ENCODE data around the gene NFE2L2. TPM values are rescaled to one million over a fixed set of nuclear protein-coding genes. Genes with fewer than 3 reads are reported as not detected.

Gene NFE2L2
- polyA plus RNA-seq, 4 donors: 56.7 to 94.2 (median 75.2) TPM

GRCh38 chr2:177284531-177284930 is 20.0 kb upstream of the NFE2L2 start:
- H3K27me3 ChIP-seq (ENCODE audit: control insufficient read depth in 3 of 3, insufficient read depth in 3 of 3, low read length in 3 of 3): no peaks in the 10 kb centered on the region
- FAIRE-seq (no peak), DNase-seq (no peak)
- no peak overlapping the region for H3K27ac ChIP-seq (ENCODE audit: low read depth in 1 of 3, low read length in 2 of 3)
- H3K9me3 ChIP-seq (ENCODE audit: control insufficient read depth in 2 of 2, insufficient read depth in 1 of 2, low read depth in 1 of 2, low read length in 1 of 2): no peaks in the 10 kb centered on the region
- 94 to 95% (median 95%) methylated on average over 3 of the region's 3 CpGs for WGBS, 3 donors
- H3K36me3 ChIP-seq (ENCODE audit: control insufficient read depth in 3 of 3, insufficient read depth in 2 of 3, low read depth in 1 of 3, low read length in 3 of 3): no peaks in the 10 kb centered on the region
- peaks cover 0 to 6% (median 3%) of the 10 kb centered on the region in 3 donors for H3K4me1 ChIP-seq (ENCODE audit: control insufficient read depth in 3 of 3, insufficient read depth in 2 of 3, low read depth in 1 of 3, low read length in 2 of 3)
- no peak overlapping the region for H3K4me3 ChIP-seq (ENCODE audit: low read depth in 1 of 3, low read length in 3 of 3)

GRCh38 chr2:177283906-177284305 is 19.4 kb upstream of the NFE2L2 start:
- Histone ChIP-seq H3K4me3 (ENCODE audit: low read depth in 1 of 3, low read length in 3 of 3) (no peak overlapping the region), H3K27me3 (ENCODE audit: control insufficient read depth in 3 of 3, insufficient read depth in 3 of 3, low read length in 3 of 3) (no peaks in the 10 kb centered on the region), H3K36me3 (ENCODE audit: control insufficient read depth in 3 of 3, insufficient read depth in 2 of 3, low read depth in 1 of 3, low read length in 3 of 3) (no peaks in the 10 kb centered on the region), H3K27ac (ENCODE audit: low read depth in 1 of 3, low read length in 2 of 3) (no peak overlapping the region), H3K4me1 (ENCODE audit: control insufficient read depth in 3 of 3, insufficient read depth in 2 of 3, low read depth in 1 of 3, low read length in 2 of 3) (peaks cover 0 to 6% (median 3%) of the 10 kb centered on the region in 3 donors), H3K9me3 (ENCODE audit: control insufficient read depth in 2 of 2, insufficient read depth in 1 of 2, low read depth in 1 of 2, low read length in 1 of 2) (no peaks in the 10 kb centered on the region)
- WGBS, 3 donors: 81 to 92% (median 87%) methylated on average over 4 of the region's 4 CpGs
- FAIRE-seq: no peak
- no peak for DNase-seq

GRCh38 chr2:177282787-177283572 is 18.5 kb upstream of the NFE2L2 start:
- Histone ChIP-seq H3K4me3 (ENCODE audit: low read depth in 1 of 3, low read length in 3 of 3) (no peak overlapping the region), H3K27ac (ENCODE audit: low read depth in 1 of 3, low read length in 2 of 3) (no peak overlapping the region), H3K36me3 (ENCODE audit: control insufficient read depth in 3 of 3, insufficient read depth in 2 of 3, low read depth in 1 of 3, low read length in 3 of 3) (no peaks in the 10 kb centered on the region), H3K27me3 (ENCODE audit: control insufficient read depth in 3 of 3, insufficient read depth in 3 of 3, low read length in 3 of 3) (no peaks in the 10 kb centered on the region), H3K9me3 (ENCODE audit: control insufficient read depth in 2 of 2, insufficient read depth in 1 of 2, low read depth in 1 of 2, low read length in 1 of 2) (no peaks in the 10 kb centered on the region), H3K4me1 (ENCODE audit: control insufficient read depth in 3 of 3, insufficient read depth in 2 of 3, low read depth in 1 of 3, low read length in 2 of 3) (peaks cover 0 to 6% (median 3%) of the 10 kb centered on the region in 3 donors)
- DNase-seq: no peak
- WGBS, 3 donors: 81 to 87% (median 83%) methylated on average over 5 of the region's 5 CpGs
- FAIRE-seq: no peak

GRCh38 chr2:177282181-177282641 is 17.7 kb upstream of the NFE2L2 start:
- Histone ChIP-seq H3K4me1 (ENCODE audit: control insufficient read depth in 3 of 3, insufficient read depth in 2 of 3, low read depth in 1 of 3, low read length in 2 of 3) (peaks cover 0 to 6% (median 3%) of the 10 kb centered on the region in 3 donors), H3K9me3 (ENCODE audit: control insufficient read depth in 2 of 2, insufficient read depth in 1 of 2, low read depth in 1 of 2, low read length in 1 of 2) (no peaks in the 10 kb centered on the region), H3K4me3 (ENCODE audit: low read depth in 1 of 3, low read length in 3 of 3) (no peak overlapping the region), H3K27me3 (ENCODE audit: control insufficient read depth in 3 of 3, insufficient read depth in 3 of 3, low read length in 3 of 3) (no peaks in the 10 kb centered on the region), H3K27ac (ENCODE audit: low read depth in 1 of 3, low read length in 2 of 3) (peak overlapping the region in 1 of 3 donors; percentile 14), H3K36me3 (ENCODE audit: control insufficient read depth in 3 of 3, insufficient read depth in 2 of 3, low read depth in 1 of 3, low read length in 3 of 3) (no peaks in the 10 kb centered on the region)
- FAIRE-seq (no peak), DNase-seq (peak in 1 of 2 donors; percentile 56)
- 16 to 45% (median 38%) methylated on average over 3 of the region's 3 CpGs for WGBS, 3 donors

GRCh38 chr2:177281400-177282180 is 17.1 kb upstream of the NFE2L2 start:
- WGBS, 3 donors: 81 to 89% (median 86%) methylated on average over 6 of the region's 6 CpGs
- H3K27me3 ChIP-seq (ENCODE audit: control insufficient read depth in 3 of 3, insufficient read depth in 3 of 3, low read length in 3 of 3): no peaks in the 10 kb centered on the region
- no peak overlapping the region for H3K4me3 ChIP-seq (ENCODE audit: low read depth in 1 of 3, low read length in 3 of 3)
- DNase-seq (no peak), FAIRE-seq (no peak)
- H3K27ac ChIP-seq (ENCODE audit: low read depth in 1 of 3, low read length in 2 of 3): peak overlapping the region in 1 of 3 donors; percentile 19
- H3K36me3 ChIP-seq (ENCODE audit: control insufficient read depth in 3 of 3, insufficient read depth in 2 of 3, low read depth in 1 of 3, low read length in 3 of 3): no peaks in the 10 kb centered on the region
- no peaks in the 10 kb centered on the region for H3K9me3 ChIP-seq (ENCODE audit: control insufficient read depth in 2 of 2, insufficient read depth in 1 of 2, low read depth in 1 of 2, low read length in 1 of 2)
- peaks cover 0 to 6% (median 3%) of the 10 kb centered on the region in 3 donors for H3K4me1 ChIP-seq (ENCODE audit: control insufficient read depth in 3 of 3, insufficient read depth in 2 of 3, low read depth in 1 of 3, low read length in 2 of 3)

- H3K9me3 ChIP-seq (ENCODE audit: control insufficient read depth in 2 of 2, insufficient read depth in 1 of 2, low read depth in 1 of 2, low read length in 1 of 2): no peaks in the 10 kb centered on the region
- 95 to 98% (median 97%) methylated on average over 2 of the region's 2 CpGs for WGBS, 3 donors
- FAIRE-seq: no peak
- no peak overlapping the region for H3K27ac ChIP-seq (ENCODE audit: low read depth in 1 of 3, low read length in 2 of 3)
- H3K27me3 ChIP-seq (ENCODE audit: control insufficient read depth in 3 of 3, insufficient read depth in 3 of 3, low read length in 3 of 3): no peaks in the 10 kb centered on the region
- H3K36me3 ChIP-seq (ENCODE audit: control insufficient read depth in 3 of 3, insufficient read depth in 2 of 3, low read depth in 1 of 3, low read length in 3 of 3): no peaks in the 10 kb centered on the region
- no peak overlapping the region for H3K4me3 ChIP-seq (ENCODE audit: low read depth in 1 of 3, low read length in 3 of 3)
- no peak for DNase-seq
- H3K4me1 ChIP-seq (ENCODE audit: control insufficient read depth in 3 of 3, insufficient read depth in 2 of 3, low read depth in 1 of 3, low read length in 2 of 3): peaks cover 0 to 6% (median 0%) of the 10 kb centered on the region in 3 donors
These were observed 15.3 kb upstream of the NFE2L2 start for GRCh38 chr2:177279847-177280246.

GRCh38 chr2:177275743-177276055 is 11.2 kb upstream of the NFE2L2 start:
- no peaks in the 10 kb centered on the region for H3K36me3 ChIP-seq (ENCODE audit: control insufficient read depth in 3 of 3, insufficient read depth in 2 of 3, low read depth in 1 of 3, low read length in 3 of 3)
- 60 to 92% (median 80%) methylated on average over 4 of the region's 4 CpGs for WGBS, 3 donors
- no peaks in the 10 kb centered on the region for H3K9me3 ChIP-seq (ENCODE audit: control insufficient read depth in 2 of 2, insufficient read depth in 1 of 2, low read depth in 1 of 2, low read length in 1 of 2)
- no peaks in the 10 kb centered on the region for H3K27me3 ChIP-seq (ENCODE audit: control insufficient read depth in 3 of 3, insufficient read depth in 3 of 3, low read length in 3 of 3)
- peaks cover 0 to 19% (median 0%) of the 10 kb centered on the region in 3 donors for H3K4me1 ChIP-seq (ENCODE audit: control insufficient read depth in 3 of 3, insufficient read depth in 2 of 3, low read depth in 1 of 3, low read length in 2 of 3)
- DNase-seq (no peak), FAIRE-seq (no peak)
- peak overlapping the region in 1 of 3 donors; percentile 44 for H3K27ac ChIP-seq (ENCODE audit: low read depth in 1 of 3, low read length in 2 of 3)
- no peak overlapping the region for H3K4me3 ChIP-seq (ENCODE audit: low read depth in 1 of 3, low read length in 3 of 3)

- H3K36me3 ChIP-seq (ENCODE audit: control insufficient read depth in 3 of 3, insufficient read depth in 2 of 3, low read depth in 1 of 3, low read length in 3 of 3): no peaks in the 10 kb centered on the region
- FAIRE-seq: no peak
- H3K27me3 ChIP-seq (ENCODE audit: control insufficient read depth in 3 of 3, insufficient read depth in 3 of 3, low read length in 3 of 3): no peaks in the 10 kb centered on the region
- H3K4me1 ChIP-seq (ENCODE audit: control insufficient read depth in 3 of 3, insufficient read depth in 2 of 3, low read depth in 1 of 3, low read length in 2 of 3): peaks cover 0 to 19% (median 0%) of the 10 kb centered on the region in 3 donors
- no peak overlapping the region for H3K4me3 ChIP-seq (ENCODE audit: low read depth in 1 of 3, low read length in 3 of 3)
- DNase-seq: no peak
- no peaks in the 10 kb centered on the region for H3K9me3 ChIP-seq (ENCODE audit: control insufficient read depth in 2 of 2, insufficient read depth in 1 of 2, low read depth in 1 of 2, low read length in 1 of 2)
- H3K27ac ChIP-seq (ENCODE audit: low read depth in 1 of 3, low read length in 2 of 3): no peak overlapping the region
- WGBS, 3 donors: 65 to 85% (median 85%) methylated on average over 5 of the region's 5 CpGs
These were observed 10.7 kb upstream of the NFE2L2 start for GRCh38 chr2:177275040-177275742.
